OCI-LY1 (cell line): ENCODE results near the gene ESRP2.

Experiments
- EZH2 ChIP-seq: fragments of 200-600 bp; sonication (generic), shearing (Covaris generic); IDR thresholded peaks from 2 replicates; pipeline ENCODE4 v1.8.0; 2017; ENCODE audit warnings: borderline replicate concordance, mixed run types, mild to moderate bottlenecking, antibody characterized with exemption, low read length, moderate library complexity, mixed read lengths
- TF ChIP-seq, protein P1 (sequence below): fragments of 200-600 bp; sonication (generic), shearing (Covaris generic); IDR thresholded peaks from 2 replicates; pipeline ENCODE4 v1.5.1; 2017; ENCODE audit warnings: mild to moderate bottlenecking, antibody characterized with exemption, low read length, moderate library complexity, mixed read lengths

DNA sequence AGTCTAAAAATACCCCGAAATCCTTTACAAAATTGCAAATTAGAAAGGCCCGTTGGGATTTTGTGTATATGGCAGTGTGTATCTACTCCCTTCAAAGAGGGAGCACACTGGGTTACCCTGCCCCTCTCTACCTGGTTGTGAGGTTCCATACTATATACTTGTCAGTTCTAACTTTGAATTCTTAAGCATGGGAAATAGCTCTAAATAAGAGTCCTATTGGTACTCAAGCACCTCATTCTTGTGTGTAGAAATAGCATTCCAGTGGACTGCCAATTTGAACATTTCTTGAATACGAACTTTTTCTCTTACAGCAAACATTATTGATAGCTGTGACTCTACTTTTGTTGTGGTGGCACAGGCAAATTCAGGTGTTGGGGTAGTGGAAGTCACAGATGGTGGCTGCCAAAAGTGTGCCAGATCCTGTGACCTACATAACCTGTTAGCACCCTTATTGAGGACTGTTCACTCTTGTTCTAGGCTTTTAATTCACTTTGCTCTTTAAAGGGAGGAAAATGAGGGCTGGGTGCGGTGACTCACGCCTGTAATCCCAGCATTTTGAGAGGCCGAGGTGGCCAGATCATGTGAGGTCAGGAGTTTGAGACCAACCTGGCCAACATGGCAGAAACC lies 16.1 kb downstream of the ESRP2 start:
- TF ChIP-seq, protein P1, sequence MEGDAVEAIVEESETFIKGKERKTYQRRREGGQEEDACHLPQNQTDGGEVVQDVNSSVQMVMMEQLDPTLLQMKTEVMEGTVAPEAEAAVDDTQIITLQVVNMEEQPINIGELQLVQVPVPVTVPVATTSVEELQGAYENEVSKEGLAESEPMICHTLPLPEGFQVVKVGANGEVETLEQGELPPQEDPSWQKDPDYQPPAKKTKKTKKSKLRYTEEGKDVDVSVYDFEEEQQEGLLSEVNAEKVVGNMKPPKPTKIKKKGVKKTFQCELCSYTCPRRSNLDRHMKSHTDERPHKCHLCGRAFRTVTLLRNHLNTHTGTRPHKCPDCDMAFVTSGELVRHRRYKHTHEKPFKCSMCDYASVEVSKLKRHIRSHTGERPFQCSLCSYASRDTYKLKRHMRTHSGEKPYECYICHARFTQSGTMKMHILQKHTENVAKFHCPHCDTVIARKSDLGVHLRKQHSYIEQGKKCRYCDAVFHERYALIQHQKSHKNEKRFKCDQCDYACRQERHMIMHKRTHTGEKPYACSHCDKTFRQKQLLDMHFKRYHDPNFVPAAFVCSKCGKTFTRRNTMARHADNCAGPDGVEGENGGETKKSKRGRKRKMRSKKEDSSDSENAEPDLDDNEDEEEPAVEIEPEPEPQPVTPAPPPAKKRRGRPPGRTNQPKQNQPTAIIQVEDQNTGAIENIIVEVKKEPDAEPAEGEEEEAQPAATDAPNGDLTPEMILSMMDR, result no peak
- TF ChIP-seq EZH2, result no peak
